Measurements from ENCODE around the gene SIPA1L3. TPM values are rescaled to one million over a fixed set of nuclear protein-coding genes. Genes with fewer than 3 reads are reported as not detected.

Gene SIPA1L3
- total and polyA plus RNA-seq, 9 of the 15 experiments (the other 6 are each of a cell fraction or from before 2014, with no cell fraction given) = 0.01 to 6.1 (median 2.5) TPM

GRCh38 chr19:38122402-38123093 lies 215.5 kb downstream of the SIPA1L3 start (continued):
- TF ChIP-seq, protein P1, sequence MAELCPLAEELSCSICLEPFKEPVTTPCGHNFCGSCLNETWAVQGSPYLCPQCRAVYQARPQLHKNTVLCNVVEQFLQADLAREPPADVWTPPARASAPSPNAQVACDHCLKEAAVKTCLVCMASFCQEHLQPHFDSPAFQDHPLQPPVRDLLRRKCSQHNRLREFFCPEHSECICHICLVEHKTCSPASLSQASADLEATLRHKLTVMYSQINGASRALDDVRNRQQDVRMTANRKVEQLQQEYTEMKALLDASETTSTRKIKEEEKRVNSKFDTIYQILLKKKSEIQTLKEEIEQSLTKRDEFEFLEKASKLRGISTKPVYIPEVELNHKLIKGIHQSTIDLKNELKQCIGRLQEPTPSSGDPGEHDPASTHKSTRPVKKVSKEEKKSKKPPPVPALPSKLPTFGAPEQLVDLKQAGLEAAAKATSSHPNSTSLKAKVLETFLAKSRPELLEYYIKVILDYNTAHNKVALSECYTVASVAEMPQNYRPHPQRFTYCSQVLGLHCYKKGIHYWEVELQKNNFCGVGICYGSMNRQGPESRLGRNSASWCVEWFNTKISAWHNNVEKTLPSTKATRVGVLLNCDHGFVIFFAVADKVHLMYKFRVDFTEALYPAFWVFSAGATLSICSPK (IDR thresholded peaks at IDR 0.05; ENCODE audit: borderline replicate concordance) = no peak
- TF ChIP-seq GATA2 (CRISPR knock-in tag; IDR thresholded peaks at IDR 0.05) (peak; percentile 98), SLC30A9 (CRISPR knock-in tag; IDR thresholded peaks at IDR 0.05) (no peak), ZNF146 (CRISPR knock-in tag; IDR thresholded peaks at IDR 0.05; ENCODE audit: unreplicated experiment) (no peak), CGGBP1 (CRISPR knock-in tag; IDR thresholded peaks at IDR 0.05) (no peak), U2AF2 (optimal IDR thresholded peaks at IDR 0.05; ENCODE audit: low read depth, low read length) (no peak), TCF7L2 (IDR thresholded peaks at IDR 0.05; ENCODE audit: low read depth, low read length) (no peak), SUPT5H (IDR thresholded peaks at IDR 0.05) (no peak), TARDBP (IDR thresholded peaks at IDR 0.05) (no peak), ATF4 (CRISPR knock-in tag; IDR thresholded peaks at IDR 0.05) (no peak), WHSC1 (IDR thresholded peaks at IDR 0.05; ENCODE audit: low read length) (no peak), NR4A1 (CRISPR knock-in tag; IDR thresholded peaks at IDR 0.05) (no peak), NR4A1 (tag; IDR thresholded peaks at IDR 0.05) (peak; percentile 80; the same call in 1 of the 2 replicates)
- TF ChIP-seq, protein P2, sequence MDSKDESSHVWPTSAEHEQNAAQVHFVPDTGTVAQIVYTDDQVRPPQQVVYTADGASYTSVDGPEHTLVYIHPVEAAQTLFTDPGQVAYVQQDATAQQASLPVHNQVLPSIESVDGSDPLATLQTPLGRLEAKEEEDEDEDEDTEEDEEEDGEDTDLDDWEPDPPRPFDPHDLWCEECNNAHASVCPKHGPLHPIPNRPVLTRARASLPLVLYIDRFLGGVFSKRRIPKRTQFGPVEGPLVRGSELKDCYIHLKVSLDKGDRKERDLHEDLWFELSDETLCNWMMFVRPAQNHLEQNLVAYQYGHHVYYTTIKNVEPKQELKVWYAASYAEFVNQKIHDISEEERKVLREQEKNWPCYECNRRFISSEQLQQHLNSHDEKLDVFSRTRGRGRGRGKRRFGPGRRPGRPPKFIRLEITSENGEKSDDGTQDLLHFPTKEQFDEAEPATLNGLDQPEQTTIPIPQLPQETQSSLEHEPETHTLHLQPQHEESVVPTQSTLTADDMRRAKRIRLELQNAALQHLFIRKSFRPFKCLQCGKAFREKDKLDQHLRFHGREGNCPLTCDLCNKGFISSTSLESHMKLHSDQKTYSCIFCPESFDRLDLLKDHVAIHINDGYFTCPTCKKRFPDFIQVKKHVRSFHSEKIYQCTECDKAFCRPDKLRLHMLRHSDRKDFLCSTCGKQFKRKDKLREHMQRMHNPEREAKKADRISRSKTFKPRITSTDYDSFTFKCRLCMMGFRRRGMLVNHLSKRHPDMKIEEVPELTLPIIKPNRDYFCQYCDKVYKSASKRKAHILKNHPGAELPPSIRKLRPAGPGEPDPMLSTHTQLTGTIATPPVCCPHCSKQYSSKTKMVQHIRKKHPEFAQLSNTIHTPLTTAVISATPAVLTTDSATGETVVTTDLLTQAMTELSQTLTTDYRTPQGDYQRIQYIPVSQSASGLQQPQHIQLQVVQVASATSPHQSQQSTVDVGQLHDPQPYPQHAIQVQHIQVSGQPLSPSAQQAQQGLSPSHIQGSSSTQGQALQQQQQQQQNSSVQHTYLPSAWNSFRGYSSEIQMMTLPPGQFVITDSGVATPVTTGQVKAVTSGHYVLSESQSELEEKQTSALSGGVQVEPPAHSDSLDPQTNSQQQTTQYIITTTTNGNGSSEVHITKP (IDR thresholded peaks at IDR 0.05; ENCODE audit: partially characterized antibody) = no peak
- TF ChIP-seq, protein P3, sequence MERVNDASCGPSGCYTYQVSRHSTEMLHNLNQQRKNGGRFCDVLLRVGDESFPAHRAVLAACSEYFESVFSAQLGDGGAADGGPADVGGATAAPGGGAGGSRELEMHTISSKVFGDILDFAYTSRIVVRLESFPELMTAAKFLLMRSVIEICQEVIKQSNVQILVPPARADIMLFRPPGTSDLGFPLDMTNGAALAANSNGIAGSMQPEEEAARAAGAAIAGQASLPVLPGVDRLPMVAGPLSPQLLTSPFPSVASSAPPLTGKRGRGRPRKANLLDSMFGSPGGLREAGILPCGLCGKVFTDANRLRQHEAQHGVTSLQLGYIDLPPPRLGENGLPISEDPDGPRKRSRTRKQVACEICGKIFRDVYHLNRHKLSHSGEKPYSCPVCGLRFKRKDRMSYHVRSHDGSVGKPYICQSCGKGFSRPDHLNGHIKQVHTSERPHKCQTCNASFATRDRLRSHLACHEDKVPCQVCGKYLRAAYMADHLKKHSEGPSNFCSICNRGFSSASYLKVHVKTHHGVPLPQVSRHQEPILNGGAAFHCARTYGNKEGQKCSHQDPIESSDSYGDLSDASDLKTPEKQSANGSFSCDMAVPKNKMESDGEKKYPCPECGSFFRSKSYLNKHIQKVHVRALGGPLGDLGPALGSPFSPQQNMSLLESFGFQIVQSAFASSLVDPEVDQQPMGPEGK (CRISPR knock-in tag; IDR thresholded peaks at IDR 0.05; ENCODE audit: borderline replicate concordance) = no peak

Measured in K562 (cell line).